Smooth muscle cell (in vitro differentiated cells): ENCODE measurements around the gene RGS7. TPM values are rescaled to one million over a fixed set of nuclear protein-coding genes. Genes with fewer than 3 reads are reported as not detected.

Experiments used
- DNase-seq: peaks from one replicate; lab custom pipeline; 2025; ENCODE audit not compliant: unreplicated experiment; lab: John Stamatoyannopoulos, UW
- H2AFZ ChIP-seq: fragments of 200-600 bp; sonication (generic); 2 replicates; pipeline ENCODE4 v1.6.0; 2016; ENCODE audit warnings: antibody characterized with exemption, low read depth, mild to moderate bottlenecking
- H3F3A ChIP-seq: fragments of 200-600 bp; sonication (generic); 2 replicates; pipeline ENCODE4 v1.6.0; 2017; ENCODE audit warnings: antibody characterized with exemption, low read depth
- H3K27ac ChIP-seq: fragments of 200-600 bp; sonication (generic); 2 replicates; pipeline ENCODE4 v1.5.1; 2016; ENCODE audit warnings: low read depth, mild to moderate bottlenecking
- H3K27me3 ChIP-seq: fragments of 200-600 bp; sonication (generic); 2 replicates; pipeline ENCODE4 v1.6.1; 2016; ENCODE audit warnings: low read depth, mild to moderate bottlenecking
- H3K36me3 ChIP-seq: fragments of 200-600 bp; sonication (generic); 2 replicates; pipeline ENCODE4 v1.5.1; 2016; ENCODE audit warnings: low read depth
- H3K4me1 ChIP-seq: fragments of 200-600 bp; sonication (generic); 2 replicates; pipeline ENCODE4 v1.5.1; 2016; ENCODE audit warnings: low read depth
- H3K4me2 ChIP-seq: fragments of 200-600 bp; sonication (generic); 2 replicates; pipeline ENCODE4 v1.6.0; 2016; ENCODE audit warnings: mild to moderate bottlenecking
- H3K4me3 ChIP-seq: fragments of 200-600 bp; sonication (generic); 2 replicates; pipeline ENCODE4 v1.5.1; 2016; ENCODE audit warnings: mild to moderate bottlenecking
- H3K79me2 ChIP-seq: fragments of 200-600 bp; sonication (generic); 2 replicates; pipeline ENCODE4 v1.6.0; 2016; ENCODE audit warnings: low read depth, mild to moderate bottlenecking
- H3K9ac ChIP-seq: fragments of 200-600 bp; sonication (generic); 2 replicates; pipeline ENCODE4 v1.6.0; 2016; ENCODE audit warnings: low read depth
- H3K9me3 ChIP-seq: fragments of 200-600 bp; sonication (generic); replicated peaks from 2 replicates; pipeline ENCODE4 v1.5.1; 2016; ENCODE audit warnings: low read depth
- H4K20me1 ChIP-seq: fragments of 200-600 bp; sonication (generic); 2 replicates; pipeline ENCODE4 v1.6.0; 2016; ENCODE audit warnings: low read depth
- WGBS: methylation state at CpG from one replicate; pipeline ENCODE4 v1.1.7; 2016; ENCODE audit warnings: low lambda C conversion rate; 5-methylcytosine and 5-hydroxymethylcytosine counted together
- polyA plus RNA-seq: library from polyadenylated mRNA; unstranded; fragments of >200 nt; fragmentation: Nextera tagmentation; extraction: Ambion mirVana; gene quantifications from 2 replicates; pipeline ENCODE4 v1.2.1, GENCODE V29; 2016
- total RNA-seq: library from RNA; depleted of rRNA; stranded (reverse); fragments of >200 nt; gene quantifications from 2 replicates; pipeline ENCODE4 v1.2.3, GENCODE V29; 2014
- TF ChIP-seq, protein P1 (sequence below): fragments of 200-600 bp; sonication (generic); IDR thresholded peaks from 2 replicates; pipeline ENCODE4 v1.5.1; 2017; ENCODE audit warnings: borderline replicate concordance, mild to moderate bottlenecking, antibody characterized with exemption; ENCODE audit not compliant: insufficient read depth, poor library complexity, severe bottlenecking

RGS7 gene
- total and polyA plus RNA-seq, 2 experiments from 2014 or later, result 0.16 TPM; not detected in 1

DNA sequence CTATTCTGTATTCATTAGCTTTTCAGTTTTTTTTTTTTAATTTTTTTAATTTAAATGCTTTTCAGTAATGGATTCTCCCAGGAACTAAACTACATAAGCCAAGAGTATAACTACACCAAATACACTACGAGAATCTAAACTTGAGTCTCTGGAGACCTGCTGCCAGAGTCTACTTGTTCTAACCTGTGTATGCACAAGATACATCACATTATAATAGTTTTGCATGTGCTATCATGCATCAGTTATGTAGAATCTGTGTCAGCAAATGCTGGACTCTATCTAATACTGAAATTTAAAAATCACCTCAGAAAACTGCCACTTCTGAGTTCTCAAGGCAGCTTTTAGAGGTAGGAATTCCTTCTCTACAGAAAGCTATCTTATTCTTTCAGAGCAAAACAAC lies 598.7 kb downstream of the RGS7 start:
- Histone ChIP-seq H3F3A (no peaks in the 10 kb centered on the region), H2AFZ (no peak overlapping the region), H3K27ac (no peak overlapping the region), H3K36me3 (no peaks in the 10 kb centered on the region), H3K79me2 (no peaks in the 10 kb centered on the region), H3K4me2 (no peak overlapping the region), H3K4me1 (no peaks in the 10 kb centered on the region), H3K4me3 (no peak overlapping the region), H4K20me1 (no peaks in the 10 kb centered on the region), H3K9ac (no peak overlapping the region), H3K27me3 (no peaks in the 10 kb centered on the region), H3K9me3 (no peaks in the 10 kb centered on the region)
- 80% methylated on average over 1 of the region's 1 CpG for WGBS
- no peak for DNase-seq
- TF ChIP-seq, protein P1, sequence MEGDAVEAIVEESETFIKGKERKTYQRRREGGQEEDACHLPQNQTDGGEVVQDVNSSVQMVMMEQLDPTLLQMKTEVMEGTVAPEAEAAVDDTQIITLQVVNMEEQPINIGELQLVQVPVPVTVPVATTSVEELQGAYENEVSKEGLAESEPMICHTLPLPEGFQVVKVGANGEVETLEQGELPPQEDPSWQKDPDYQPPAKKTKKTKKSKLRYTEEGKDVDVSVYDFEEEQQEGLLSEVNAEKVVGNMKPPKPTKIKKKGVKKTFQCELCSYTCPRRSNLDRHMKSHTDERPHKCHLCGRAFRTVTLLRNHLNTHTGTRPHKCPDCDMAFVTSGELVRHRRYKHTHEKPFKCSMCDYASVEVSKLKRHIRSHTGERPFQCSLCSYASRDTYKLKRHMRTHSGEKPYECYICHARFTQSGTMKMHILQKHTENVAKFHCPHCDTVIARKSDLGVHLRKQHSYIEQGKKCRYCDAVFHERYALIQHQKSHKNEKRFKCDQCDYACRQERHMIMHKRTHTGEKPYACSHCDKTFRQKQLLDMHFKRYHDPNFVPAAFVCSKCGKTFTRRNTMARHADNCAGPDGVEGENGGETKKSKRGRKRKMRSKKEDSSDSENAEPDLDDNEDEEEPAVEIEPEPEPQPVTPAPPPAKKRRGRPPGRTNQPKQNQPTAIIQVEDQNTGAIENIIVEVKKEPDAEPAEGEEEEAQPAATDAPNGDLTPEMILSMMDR, result no peak

DNA sequence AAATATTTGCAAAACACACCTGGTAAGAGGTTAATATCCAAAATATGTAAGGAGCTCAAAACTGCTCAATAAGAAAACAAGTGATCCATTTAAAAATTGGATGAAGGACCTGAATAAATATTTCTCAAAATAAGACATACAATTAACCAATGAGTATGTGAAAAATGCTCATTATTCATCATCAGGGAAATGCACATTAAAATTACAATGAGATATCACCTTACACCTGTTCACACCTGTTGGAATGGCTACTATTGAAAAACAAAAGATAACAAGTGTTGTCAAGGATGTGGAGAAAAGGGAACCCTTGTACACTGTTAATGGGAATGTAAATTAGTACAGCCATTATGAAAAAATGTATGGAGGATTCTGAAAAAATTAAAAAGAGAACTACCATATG lies 609.1 kb downstream of the RGS7 start:
- Histone ChIP-seq H3K9me3 (no peaks in the 10 kb centered on the region), H3F3A (no peaks in the 10 kb centered on the region), H3K36me3 (no peaks in the 10 kb centered on the region), H3K27me3 (no peaks in the 10 kb centered on the region), H3K9ac (no peak overlapping the region), H3K27ac (no peak overlapping the region), H3K4me2 (no peak overlapping the region), H3K4me3 (no peak overlapping the region), H2AFZ (no peak overlapping the region), H4K20me1 (no peaks in the 10 kb centered on the region), H3K4me1 (no peaks in the 10 kb centered on the region), H3K79me2 (no peaks in the 10 kb centered on the region)
- DNase-seq, result no peak
- TF ChIP-seq, protein P1, result no peak

DNA sequence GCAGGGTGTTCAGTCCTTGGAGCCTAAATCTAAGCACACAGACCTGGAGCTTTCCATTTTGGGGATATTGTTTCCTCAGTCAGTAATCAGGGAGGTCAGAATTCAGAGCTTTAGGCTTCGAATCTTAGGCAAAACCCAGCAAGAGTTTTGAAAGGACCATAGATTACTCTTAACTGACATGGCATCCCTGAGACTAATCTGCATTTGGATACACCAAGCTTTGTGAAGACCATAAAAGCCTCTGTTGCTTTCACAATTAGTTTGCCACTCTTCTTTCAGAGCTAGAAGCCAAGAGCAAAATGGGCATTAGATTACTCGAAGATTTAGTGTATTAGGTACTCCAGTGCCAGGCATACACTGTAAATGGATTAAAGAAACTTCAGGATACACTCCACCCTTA lies 613.3 kb downstream of the RGS7 start:
- Histone ChIP-seq H3K79me2 (no peaks in the 10 kb centered on the region), H2AFZ (no peak overlapping the region), H3K9ac (no peak overlapping the region), H3K4me1 (no peaks in the 10 kb centered on the region), H3K27me3 (no peaks in the 10 kb centered on the region), H3K9me3 (no peaks in the 10 kb centered on the region), H3F3A (no peaks in the 10 kb centered on the region), H3K4me2 (no peak overlapping the region), H3K27ac (no peak overlapping the region), H4K20me1 (no peaks in the 10 kb centered on the region), H3K4me3 (no peak overlapping the region), H3K36me3 (no peaks in the 10 kb centered on the region)
- 77% methylated on average over 2 of the region's 2 CpGs for WGBS
- TF ChIP-seq, protein P1, result no peak
- DNase-seq, result no peak

DNA sequence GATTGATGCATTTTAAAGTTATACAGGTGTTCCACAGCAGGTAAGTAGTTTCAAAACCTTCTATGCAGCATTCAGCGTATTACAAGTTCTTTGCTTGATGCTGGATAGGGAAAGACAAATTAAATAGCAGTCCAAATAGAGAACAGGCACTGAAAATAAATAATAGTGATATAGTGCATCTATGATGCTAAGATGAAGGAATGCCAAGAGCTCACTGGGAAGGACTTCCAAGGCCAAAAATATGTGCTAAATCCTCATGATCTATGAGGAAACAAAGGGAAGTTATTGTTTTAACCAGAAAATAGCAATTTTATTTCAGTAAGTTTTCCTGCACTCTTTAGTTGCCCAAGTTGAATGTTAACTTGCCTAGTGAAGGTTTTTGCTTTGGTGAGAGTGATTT lies 617.3 kb downstream of the RGS7 start:
- Histone ChIP-seq H3K4me1 (no peaks in the 10 kb centered on the region), H3K4me2 (no peak overlapping the region)
- TF ChIP-seq, protein P1, result no peak

More for the DNA sequence above, 617.3 kb downstream of the RGS7 start:
- DNase-seq, result no peak
- 97% methylated on average over 1 of the region's 1 CpG for WGBS
- Histone ChIP-seq H3K9me3 (no peaks in the 10 kb centered on the region), H3K9ac (no peak overlapping the region), H4K20me1 (no peaks in the 10 kb centered on the region), H3K79me2 (no peaks in the 10 kb centered on the region), H3K36me3 (no peaks in the 10 kb centered on the region), H3K27ac (no peak overlapping the region), H3K4me3 (no peak overlapping the region), H2AFZ (no peak overlapping the region), H3F3A (no peaks in the 10 kb centered on the region), H3K27me3 (no peaks in the 10 kb centered on the region)
